Tibial nerve (tissue), 4 donors: Measurements from ENCODE around the gene OSCAR.

ENCODE experiments used
- EP300 ChIP-seq, 2 donors: sonication (generic); formaldehyde crosslinking; IDR thresholded peaks; one replicate each; pipeline ENCODE4 v1.6.1; 2017; ENCODE audit warnings: antibody characterized with exemption in 2 of 2, mild to moderate bottlenecking in 1 of 2
- POLR2A ChIP-seq, 2 donors: fragments of 450-650 bp; IDR thresholded peaks; one replicate each; pipeline ENCODE4 v1.6.1; 2017; ENCODE audit warnings: antibody characterized with exemption in 2 of 2, mild to moderate bottlenecking in 2 of 2, moderate library complexity in 2 of 2
- TF ChIP-seq, protein P1 (sequence below), 5 experiments: fragments of 200-600 bp in 3 of 5; fragments of 450-650 bp in 2 of 5; sonication (generic) in 3 of 5; IDR thresholded peaks; one replicate each; pipeline ENCODE4 v1.5.1; 2016 to 2019; ENCODE audit warnings: antibody characterized with exemption in 5 of 5, mild to moderate bottlenecking in 3 of 5, moderate library complexity in 2 of 5

GRCh38 chr19:54105796-54106195 is 5.2 kb upstream of the OSCAR start:
- TF ChIP-seq POLR2A (IDR thresholded peaks at IDR 0.05): no peak
- TF ChIP-seq, protein P1, sequence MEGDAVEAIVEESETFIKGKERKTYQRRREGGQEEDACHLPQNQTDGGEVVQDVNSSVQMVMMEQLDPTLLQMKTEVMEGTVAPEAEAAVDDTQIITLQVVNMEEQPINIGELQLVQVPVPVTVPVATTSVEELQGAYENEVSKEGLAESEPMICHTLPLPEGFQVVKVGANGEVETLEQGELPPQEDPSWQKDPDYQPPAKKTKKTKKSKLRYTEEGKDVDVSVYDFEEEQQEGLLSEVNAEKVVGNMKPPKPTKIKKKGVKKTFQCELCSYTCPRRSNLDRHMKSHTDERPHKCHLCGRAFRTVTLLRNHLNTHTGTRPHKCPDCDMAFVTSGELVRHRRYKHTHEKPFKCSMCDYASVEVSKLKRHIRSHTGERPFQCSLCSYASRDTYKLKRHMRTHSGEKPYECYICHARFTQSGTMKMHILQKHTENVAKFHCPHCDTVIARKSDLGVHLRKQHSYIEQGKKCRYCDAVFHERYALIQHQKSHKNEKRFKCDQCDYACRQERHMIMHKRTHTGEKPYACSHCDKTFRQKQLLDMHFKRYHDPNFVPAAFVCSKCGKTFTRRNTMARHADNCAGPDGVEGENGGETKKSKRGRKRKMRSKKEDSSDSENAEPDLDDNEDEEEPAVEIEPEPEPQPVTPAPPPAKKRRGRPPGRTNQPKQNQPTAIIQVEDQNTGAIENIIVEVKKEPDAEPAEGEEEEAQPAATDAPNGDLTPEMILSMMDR (IDR thresholded peaks at IDR 0.05): no peak
- TF ChIP-seq EP300 (IDR thresholded peaks at IDR 0.05): no peak
